Ovary (tissue), 3 donors: ENCODE results near the gene B4GALNT2.
"Not testable (repeated sequence)": the region's sequence is repeated elsewhere in the genome, so short reads cannot be mapped to it uniquely, and the experiment has no call there.

Experiments used
- CTCF ChIP-seq, 3 donors: fragments of 450-650 bp in 2 of 3; fragments of 200-600 bp in 1 of 3; IDR thresholded peaks; one replicate each; pipeline versions ENCODE4 v1.5.1 to v1.8.0; 2016 to 2022; ENCODE audit warnings: antibody characterized with exemption in 3 of 3, mild to moderate bottlenecking in 1 of 3
- EP300 ChIP-seq: sonication (generic); formaldehyde crosslinking; IDR thresholded peaks from one replicate; pipeline ENCODE4 v1.6.1; 2017; ENCODE audit warnings: antibody characterized with exemption
- POLR2A ChIP-seq: fragments of 450-650 bp; IDR thresholded peaks from one replicate; pipeline ENCODE4 v1.6.1; 2017; ENCODE audit warnings: antibody characterized with exemption, mild to moderate bottlenecking, moderate library complexity
- donor health status: DM: no; HTN: no; CAD: no.

- not testable (repeated sequence) for TF ChIP-seq POLR2A; CTCF (IDR thresholded peaks at IDR 0.05); EP300
These were observed 6.2 kb upstream of the B4GALNT2 start for GRCh38 chr17:49126183-49126859.
